GM23338 (cell line): ENCODE results near the gene C10orf53. TPM values are rescaled to one million over a fixed set of nuclear protein-coding genes. Genes with fewer than 3 reads are reported as not detected.

ENCODE experiments used
- ATAC-seq: fragments of 200-7000 bp; cut with Tn5 transposase; 3 replicates; pipeline ENCODE4 v1.9.1; 2020
- DNase-seq: peaks from one replicate; pipeline ENCODE4 v3.0.0-alpha.2; 2015; ENCODE audit warnings: low spot score
- H2AFZ ChIP-seq: fragments of 200-600 bp; sonication (generic); 2 replicates; pipeline ENCODE4 v1.8.0; 2016; ENCODE audit warnings: antibody characterized with exemption, mild to moderate bottlenecking, moderate library complexity
- H3F3A ChIP-seq: fragments of 200-600 bp; sonication (generic); replicated peaks from 2 replicates; pipeline ENCODE4 v1.8.0; 2017; ENCODE audit warnings: antibody characterized with exemption, mixed run types, low read depth
- H3K27ac ChIP-seq: fragments of 200-600 bp; sonication (generic); 2 replicates; pipeline ENCODE4 v1.6.1; 2016; ENCODE audit warnings: low read depth
- H3K27me3 ChIP-seq: fragments of 200-600 bp; sonication (generic); 2 replicates; pipeline ENCODE4 v1.8.0; 2016; ENCODE audit warnings: mild to moderate bottlenecking, mixed run types, moderate library complexity; ENCODE audit not compliant: insufficient read depth
- H3K36me3 ChIP-seq: fragments of 200-600 bp; sonication (generic); 2 replicates; pipeline ENCODE4 v1.8.0; 2016; ENCODE audit warnings: mild to moderate bottlenecking; ENCODE audit not compliant: insufficient read depth
- H3K4me1 ChIP-seq: fragments of 200-600 bp; sonication (generic); 2 replicates; pipeline ENCODE4 v1.8.0; 2016; ENCODE audit warnings: mild to moderate bottlenecking, moderate library complexity; ENCODE audit not compliant: insufficient read depth
- H3K4me2 ChIP-seq: fragments of 200-600 bp; sonication (generic); 2 replicates; pipeline ENCODE4 v1.7.1; 2017; ENCODE audit warnings: mixed run types
- H3K4me3 ChIP-seq: fragments of 200-600 bp; sonication (generic); 2 replicates; pipeline ENCODE4 v1.6.1; 2016; ENCODE audit warnings: mixed run types
- H3K79me2 ChIP-seq: fragments of 200-600 bp; sonication (generic); replicated peaks from 2 replicates; pipeline ENCODE4 v1.8.0; 2017; ENCODE audit warnings: mild to moderate bottlenecking; ENCODE audit not compliant: insufficient read depth
- H3K9me2 ChIP-seq: fragments of 200-600 bp; sonication (generic); 2 replicates; pipeline ENCODE4 v1.8.0; 2017; ENCODE audit not compliant: insufficient read depth
- H4K20me1 ChIP-seq: fragments of 200-600 bp; sonication (generic); replicated peaks from 2 replicates; pipeline ENCODE4 v1.8.0; 2017; ENCODE audit warnings: mild to moderate bottlenecking; ENCODE audit not compliant: insufficient read depth
- H3K27ac Mint-ChIP-seq: 2 replicates; pipeline ENCODE4 v1.8.0; 2020; ENCODE audit warnings: inconsistent platforms, mild to moderate bottlenecking, moderate library complexity, mixed read lengths
- H3K27me3 Mint-ChIP-seq: 3 replicates; pipeline ENCODE4 v1.8.0; 2022; ENCODE audit warnings: low read depth, mild to moderate bottlenecking, moderate library complexity, mixed read lengths, inconsistent platforms; ENCODE audit not compliant: insufficient read depth, poor library complexity
- H3K36me3 Mint-ChIP-seq: 3 replicates; pipeline ENCODE4 v1.8.0; 2021; ENCODE audit warnings: low read depth, mild to moderate bottlenecking, inconsistent platforms, moderate library complexity, mixed read lengths
- H3K4me1 Mint-ChIP-seq: 3 replicates; pipeline ENCODE4 v1.8.0; 2020; ENCODE audit warnings: mild to moderate bottlenecking, inconsistent platforms, mixed read lengths
- H3K4me3 Mint-ChIP-seq: 3 replicates; pipeline ENCODE4 v1.8.0; 2021; ENCODE audit warnings: moderate library complexity, mild to moderate bottlenecking, inconsistent platforms, mixed read lengths
- H3K9me3 Mint-ChIP-seq: 3 replicates; pipeline ENCODE4 v1.8.0; 2020; ENCODE audit warnings: moderate library complexity, mild to moderate bottlenecking, inconsistent platforms, mixed read lengths
- CREB1 ChIP-seq: fragments of 250-450 bp; sonication (Bioruptor Pico); IDR thresholded peaks from 2 replicates; pipeline ENCODE4 v1.5.0; 2020; ENCODE audit warnings: low read depth, mild to moderate bottlenecking, moderate library complexity
- CTCF ChIP-seq, 2 experiments: fragments of 200-600 bp in 1 of 2; sonication (generic) in 1 of 2; conservative IDR thresholded peaks; 2 replicates each; pipeline versions ENCODE4 v1.5.1 to v1.6.1; 2016 to 2017; ENCODE audit warnings: antibody characterized with exemption in 2 of 2, low read depth in 2 of 2, mild to moderate bottlenecking in 2 of 2, moderate library complexity in 1 of 2
- ETS1 ChIP-seq: IDR thresholded peaks from 2 replicates; pipeline ENCODE4 v1.6.1; 2016; ENCODE audit warnings: antibody characterized with exemption
- EZH2 ChIP-seq: fragments of 200-600 bp; sonication (generic); IDR thresholded peaks from one replicate; pipeline ENCODE4 v1.8.0; 2017; ENCODE audit warnings: antibody characterized with exemption, mild to moderate bottlenecking, low read depth; ENCODE audit not compliant: unreplicated experiment
- EZH2phosphoT487 ChIP-seq: fragments of 200-600 bp; sonication (generic); IDR thresholded peaks from one replicate; pipeline ENCODE4 v1.8.1; 2018; ENCODE audit warnings: antibody characterized with exemption; ENCODE audit not compliant: unreplicated experiment
- JUNB ChIP-seq: IDR thresholded peaks from one replicate; pipeline ENCODE4 v1.6.1; 2016; ENCODE audit warnings: antibody characterized with exemption; ENCODE audit not compliant: unreplicated experiment
- NANOG ChIP-seq: IDR thresholded peaks from 2 replicates; pipeline ENCODE4 v1.6.1; 2016; ENCODE audit warnings: antibody characterized with exemption, borderline replicate concordance
- POLR2AphosphoS5 ChIP-seq: IDR thresholded peaks from 2 replicates; pipeline ENCODE4 v1.6.1; 2016; ENCODE audit warnings: antibody characterized with exemption, low read depth
- REST ChIP-seq: IDR thresholded peaks from one replicate; pipeline ENCODE4 v1.6.1; 2018; ENCODE audit warnings: antibody characterized with exemption; ENCODE audit not compliant: unreplicated experiment
- STAT1 ChIP-seq: IDR thresholded peaks from one replicate; pipeline ENCODE4 v1.6.1; 2016; ENCODE audit warnings: antibody characterized with exemption; ENCODE audit not compliant: unreplicated experiment
- ZNF114 ChIP-seq: fragments of 250-450 bp; sonication (Bioruptor Pico); IDR thresholded peaks from 2 replicates; pipeline ENCODE4 v1.5.0; 2020; ENCODE audit warnings: mild to moderate bottlenecking, moderate library complexity
- ZNF331 ChIP-seq: fragments of 250-450 bp; sonication (Bioruptor Pico); IDR thresholded peaks from 2 replicates; pipeline ENCODE4 v1.5.0; 2020; ENCODE audit warnings: low read depth, mild to moderate bottlenecking, moderate library complexity
- ZNF462 ChIP-seq: fragments of 250-450 bp; sonication (Bioruptor Pico); IDR thresholded peaks from 2 replicates; pipeline ENCODE4 v1.5.0; 2020; ENCODE audit warnings: mild to moderate bottlenecking, moderate library complexity
- polyA plus RNA-seq: library from polyadenylated mRNA; unstranded; fragments of >200 nt; fragmentation: Nextera tagmentation; extraction: Ambion mirVana; gene quantifications from 2 replicates; pipeline ENCODE4 v1.2.1, GENCODE V29; 2016
- total RNA-seq: library from RNA; depleted of rRNA; stranded (reverse); fragments of >200 nt; shearing (Covaris generic); gene quantifications from 2 replicates; pipeline ENCODE4 v1.2.3, GENCODE V29; 2014

The C10orf53 gene
- total and polyA plus RNA-seq, 2 experiments from 2014 or later: not detected

GRCh38 chr10:49746626-49747302 is 67.3 kb downstream of the C10orf53 start:
- Mint-ChIP-seq H3K27ac (no peak overlapping the region), H3K4me3 (no peak overlapping the region), H3K27me3 (peaks cover 5% of the 10 kb centered on the region), H3K36me3 (peaks cover 13% of the 10 kb centered on the region), H3K4me1 (no peaks in the 10 kb centered on the region), H3K9me3 (peaks cover 2% of the 10 kb centered on the region; the same call in 1 of the 3 replicates)
- Histone ChIP-seq H3F3A (no peaks in the 10 kb centered on the region), H4K20me1 (no peaks in the 10 kb centered on the region), H3K4me3 (no peak overlapping the region), H3K79me2 (no peaks in the 10 kb centered on the region), H2AFZ (no peak overlapping the region), H3K27ac (no peak overlapping the region), H3K4me2 (no peak overlapping the region), H3K27me3 (no peaks in the 10 kb centered on the region), H3K36me3 (no peaks in the 10 kb centered on the region), H3K9me2 (no peaks in the 10 kb centered on the region), H3K4me1 (no peaks in the 10 kb centered on the region)
- DNase-seq (no peak), ATAC-seq (no peak)
- no peak for TF ChIP-seq ZNF462 (CRISPR knock-in tag)
- no peak for TF ChIP-seq ZNF331 (CRISPR knock-in tag)
- no peak for TF ChIP-seq ETS1
- no peak for TF ChIP-seq EZH2
- TF ChIP-seq POLR2AphosphoS5: no peak
- TF ChIP-seq EZH2phosphoT487: no peak
- TF ChIP-seq NANOG: no peak
- no peak for TF ChIP-seq CTCF (conservative IDR thresholded peaks at IDR 0.05; ENCODE audit: low read depth in 2 of 2)
- no peak for TF ChIP-seq CREB1 (CRISPR knock-in tag)
- TF ChIP-seq REST: no peak
- no peak for TF ChIP-seq JUNB
- no peak for TF ChIP-seq STAT1
- TF ChIP-seq ZNF114 (CRISPR knock-in tag): no peak
